PFSK-1 (cell line): ENCODE results near the gene DTNA.

ENCODE experiments used
- FOXP2 ChIP-seq: optimal IDR thresholded peaks from 2 replicates; pipeline ENCODE3; 2011; ENCODE audit warnings: borderline replicate concordance, control low read depth, inconsistent platforms; ENCODE audit not compliant: insufficient read depth; ENCODE audit errors: extremely low read length, extremely low read depth
- POLR2AphosphoS5 ChIP-seq: IDR thresholded peaks from 2 replicates; pipeline ENCODE4 v1.6.1; 2012; ENCODE audit warnings: low read depth, mild to moderate bottlenecking, control low read depth, low read length, moderate library complexity
- REST ChIP-seq, 2 experiments: IDR thresholded peaks; 2 replicates each; pipeline versions ENCODE4 v1.6.1 to v1.8.0; 2011 to 2012; ENCODE audit warnings: low read depth in 2 of 2, low read length in 2 of 2, control low read depth in 1 of 2, inconsistent platforms in 1 of 2, mild to moderate bottlenecking in 1 of 2, moderate library complexity in 1 of 2; ENCODE audit not compliant: insufficient read depth in 1 of 2
- SIN3A ChIP-seq: IDR thresholded peaks from 2 replicates; pipeline ENCODE4 v1.6.1; 2012; ENCODE audit warnings: mild to moderate bottlenecking, low read length, moderate library complexity, borderline replicate concordance; ENCODE audit not compliant: insufficient read depth
- TAF1 ChIP-seq: IDR thresholded peaks from 2 replicates; pipeline ENCODE4 v1.6.1; 2012; ENCODE audit warnings: low read length, control low read depth, borderline replicate concordance; ENCODE audit not compliant: insufficient read depth

The DTNA gene

DNA sequence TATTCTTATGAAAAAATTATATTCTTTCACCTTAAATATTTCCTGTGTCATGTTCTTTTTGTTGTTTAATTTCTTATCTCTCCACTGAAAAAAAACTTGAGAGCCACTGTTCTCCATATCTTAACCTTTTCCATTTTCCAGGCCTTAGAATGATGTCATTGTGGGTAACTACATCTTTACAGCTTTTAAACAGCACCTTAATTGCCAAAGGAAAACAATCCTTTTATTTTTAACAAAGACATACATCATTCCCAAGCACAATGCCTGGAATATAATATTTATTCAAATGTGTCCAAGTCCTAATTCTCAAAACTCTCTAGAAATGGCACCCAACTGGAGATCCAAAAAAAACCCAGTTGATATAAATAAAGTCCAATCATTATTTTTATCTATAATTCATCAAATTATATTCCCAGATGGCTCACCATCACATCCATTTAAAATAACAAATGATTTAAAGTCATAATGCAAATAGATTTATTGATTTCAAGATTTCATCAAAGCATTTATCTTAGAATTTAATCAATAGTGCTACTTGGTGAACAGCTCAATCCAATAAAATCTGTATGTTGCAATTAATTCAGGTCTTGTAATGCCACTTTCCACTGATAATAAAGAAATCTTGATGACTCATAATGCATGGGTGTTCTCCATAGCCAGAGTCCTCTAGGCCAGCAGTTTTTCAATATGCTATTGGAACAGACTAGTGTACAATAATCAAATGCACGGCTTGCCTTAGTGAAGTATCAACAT lies 224.0 kb downstream of the DTNA start:
- TF ChIP-seq TAF1 (no peak), FOXP2 (no peak), REST (IDR thresholded peaks at IDR 0.05; ENCODE audit: insufficient read depth in 1 of 2, low read depth in 2 of 2, low read length in 2 of 2) (no peak), SIN3A (no peak), POLR2AphosphoS5 (no peak)

- TF ChIP-seq FOXP2: no peak
- TF ChIP-seq TAF1: no peak
- TF ChIP-seq SIN3A: no peak
- TF ChIP-seq POLR2AphosphoS5: no peak
- no peak for TF ChIP-seq REST (IDR thresholded peaks at IDR 0.05; ENCODE audit: insufficient read depth in 1 of 2, low read depth in 2 of 2, low read length in 2 of 2)
Observed at GRCh38 chr18:34936772-34937171, 226.7 kb downstream of the DTNA start.

- TF ChIP-seq FOXP2: no peak
- no peak for TF ChIP-seq SIN3A
- no peak for TF ChIP-seq REST (IDR thresholded peaks at IDR 0.05; ENCODE audit: insufficient read depth in 1 of 2, low read depth in 2 of 2, low read length in 2 of 2)
- TF ChIP-seq TAF1: no peak
- TF ChIP-seq POLR2AphosphoS5: no peak
Observed at GRCh38 chr18:34938090-34938489, 228.0 kb downstream of the DTNA start.
